BLaER1 (cell line): ENCODE results near the gene POFUT2.

ENCODE experiments used
- H3K27ac ChIP-seq: shearing (Covaris generic); formaldehyde crosslinking; 2 replicates; pipeline ENCODE4 v1.8.1; 2022
- H3K27me3 ChIP-seq: shearing (Covaris generic); formaldehyde crosslinking; 2 replicates; pipeline ENCODE4 v1.8.1; 2022
- H3K36me3 ChIP-seq: shearing (Covaris generic); formaldehyde crosslinking; 2 replicates; pipeline ENCODE4 v1.8.1; 2022
- H3K4me1 ChIP-seq: shearing (Covaris generic); formaldehyde crosslinking; 2 replicates; pipeline ENCODE4 v1.8.1; 2022
- H3K4me2 ChIP-seq: shearing (Covaris generic); formaldehyde crosslinking; 2 replicates; pipeline ENCODE4 v1.8.1; 2022
- H3K4me3 ChIP-seq: shearing (Covaris generic); formaldehyde crosslinking; 2 replicates; pipeline ENCODE4 v1.8.1; 2022
- H3K9ac ChIP-seq: shearing (Covaris generic); formaldehyde crosslinking; 2 replicates; pipeline ENCODE4 v1.8.1; 2022
- H3K9me3 ChIP-seq: shearing (Covaris generic); formaldehyde crosslinking; 2 replicates; pipeline ENCODE4 v1.8.1; 2022
- H4K20me1 ChIP-seq: shearing (Covaris generic); formaldehyde crosslinking; 2 replicates; pipeline ENCODE4 v1.8.1; 2022
- Cebpa-rat ChIP-seq: shearing (Covaris generic); IDR thresholded peaks from 2 replicates; pipeline ENCODE4 v1.8.1; 2022

POFUT2 gene

GRCh38 chr21:45299864-45300785 lies 12.4 kb upstream of the POFUT2 start:
- Histone ChIP-seq H3K27ac (no peak overlapping the region), H3K4me3 (no peak overlapping the region), H3K9ac (no peak overlapping the region), H3K4me2 (peak overlapping the region; percentile 87), H3K36me3 (no peaks in the 10 kb centered on the region), H4K20me1 (no peaks in the 10 kb centered on the region), H3K4me1 (peaks cover 68% of the 10 kb centered on the region), H3K9me3 (peaks cover 16% of the 10 kb centered on the region), H3K27me3 (no peaks in the 10 kb centered on the region)
- no peak for TF ChIP-seq Cebpa-rat

DNA sequence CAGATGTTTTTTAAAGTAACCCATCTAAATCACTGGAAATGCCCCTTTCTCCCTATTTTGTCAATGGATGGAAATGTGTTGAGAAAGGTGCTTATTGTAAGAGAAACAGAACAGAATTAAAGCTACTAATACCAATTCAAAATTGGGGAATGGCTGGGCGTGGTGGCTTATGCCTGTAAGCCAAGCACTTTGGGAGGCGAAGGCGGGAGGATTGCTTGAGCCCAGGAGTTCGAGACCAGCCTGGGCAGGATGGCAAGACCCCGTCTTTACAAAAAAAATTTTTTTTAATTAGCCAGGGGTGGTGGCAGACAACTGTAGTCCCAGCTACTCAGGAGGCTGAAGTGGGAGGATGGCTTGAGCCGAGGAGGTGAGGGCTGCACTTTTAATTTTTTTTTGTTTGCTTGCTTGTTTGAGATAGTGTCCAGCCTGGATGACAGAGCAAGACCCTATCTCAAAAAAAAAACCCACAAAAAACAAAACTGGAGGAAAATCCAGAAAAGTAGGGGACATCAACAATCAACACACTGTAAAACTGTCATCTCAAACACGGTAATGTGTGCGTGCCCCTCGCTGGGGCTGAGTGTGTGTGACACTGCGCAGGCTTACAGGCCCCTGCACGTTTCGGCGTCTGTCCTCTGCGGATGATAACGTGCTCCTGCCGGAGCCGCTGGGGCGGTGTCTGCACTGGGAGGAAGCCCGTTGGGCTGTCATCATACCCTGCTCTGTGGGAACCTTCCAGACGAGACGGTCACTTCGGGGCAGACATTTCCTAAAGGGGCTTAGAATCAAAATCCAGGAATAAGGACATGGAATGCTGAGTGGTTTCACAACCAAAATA lies 11.6 kb upstream of the POFUT2 start:
- Histone ChIP-seq H3K9me3 (peaks cover 16% of the 10 kb centered on the region), H3K4me1 (peaks cover 68% of the 10 kb centered on the region), H3K4me3 (no peak overlapping the region), H3K9ac (no peak overlapping the region), H3K4me2 (no peak overlapping the region), H3K27ac (no peak overlapping the region), H3K36me3 (no peaks in the 10 kb centered on the region), H3K27me3 (no peaks in the 10 kb centered on the region), H4K20me1 (no peaks in the 10 kb centered on the region)
- no peak for TF ChIP-seq Cebpa-rat

- H3K4me3 ChIP-seq: no peak overlapping the region
- TF ChIP-seq Cebpa-rat: no peak
- H4K20me1 ChIP-seq: no peaks in the 10 kb centered on the region
- H3K9ac ChIP-seq: no peak overlapping the region
- no peaks in the 10 kb centered on the region for H3K27me3 ChIP-seq
- H3K9me3 ChIP-seq: peaks cover 16% of the 10 kb centered on the region
- no peak overlapping the region for H3K27ac ChIP-seq
- H3K4me2 ChIP-seq: no peak overlapping the region
- peaks cover 67% of the 10 kb centered on the region for H3K4me1 ChIP-seq
- H3K36me3 ChIP-seq: no peaks in the 10 kb centered on the region
These were observed 10.2 kb upstream of the POFUT2 start for GRCh38 chr21:45297869-45298268.

DNA sequence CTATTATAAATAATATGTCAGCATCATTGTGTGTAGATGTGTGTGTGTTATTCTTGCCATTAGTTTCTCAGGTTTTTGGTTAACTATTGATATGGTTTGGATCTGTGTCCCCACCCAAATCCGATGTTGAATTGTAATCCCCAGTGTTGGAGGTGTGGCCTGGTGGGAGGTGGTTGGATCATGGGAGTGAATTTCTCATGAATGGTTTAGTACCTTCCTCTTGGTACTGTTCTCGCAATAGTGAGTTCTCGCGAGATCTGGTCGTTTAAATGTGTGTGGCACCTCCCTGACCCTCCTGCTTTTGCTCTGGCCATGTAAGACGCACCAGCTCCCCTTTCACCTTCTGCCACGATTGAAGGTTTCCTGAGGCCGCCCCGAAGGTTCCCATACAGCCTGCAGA lies 9.6 kb upstream of the POFUT2 start:
- Histone ChIP-seq H3K27me3 (no peaks in the 10 kb centered on the region), H3K36me3 (no peaks in the 10 kb centered on the region), H3K27ac (no peak overlapping the region), H3K9ac (no peak overlapping the region), H3K9me3 (peaks cover 16% of the 10 kb centered on the region), H4K20me1 (no peaks in the 10 kb centered on the region), H3K4me1 (peaks cover 67% of the 10 kb centered on the region), H3K4me3 (no peak overlapping the region), H3K4me2 (no peak overlapping the region)
- TF ChIP-seq Cebpa-rat: no peak

GRCh38 chr21:45296638-45297037 lies 8.9 kb upstream of the POFUT2 start:
- Histone ChIP-seq H4K20me1 (no peaks in the 10 kb centered on the region), H3K27ac (no peak overlapping the region), H3K9me3 (peaks cover 16% of the 10 kb centered on the region), H3K9ac (no peak overlapping the region), H3K36me3 (no peaks in the 10 kb centered on the region), H3K27me3 (no peaks in the 10 kb centered on the region), H3K4me1 (peaks cover 67% of the 10 kb centered on the region), H3K4me3 (no peak overlapping the region), H3K4me2 (no peak overlapping the region)
- no peak for TF ChIP-seq Cebpa-rat

DNA sequence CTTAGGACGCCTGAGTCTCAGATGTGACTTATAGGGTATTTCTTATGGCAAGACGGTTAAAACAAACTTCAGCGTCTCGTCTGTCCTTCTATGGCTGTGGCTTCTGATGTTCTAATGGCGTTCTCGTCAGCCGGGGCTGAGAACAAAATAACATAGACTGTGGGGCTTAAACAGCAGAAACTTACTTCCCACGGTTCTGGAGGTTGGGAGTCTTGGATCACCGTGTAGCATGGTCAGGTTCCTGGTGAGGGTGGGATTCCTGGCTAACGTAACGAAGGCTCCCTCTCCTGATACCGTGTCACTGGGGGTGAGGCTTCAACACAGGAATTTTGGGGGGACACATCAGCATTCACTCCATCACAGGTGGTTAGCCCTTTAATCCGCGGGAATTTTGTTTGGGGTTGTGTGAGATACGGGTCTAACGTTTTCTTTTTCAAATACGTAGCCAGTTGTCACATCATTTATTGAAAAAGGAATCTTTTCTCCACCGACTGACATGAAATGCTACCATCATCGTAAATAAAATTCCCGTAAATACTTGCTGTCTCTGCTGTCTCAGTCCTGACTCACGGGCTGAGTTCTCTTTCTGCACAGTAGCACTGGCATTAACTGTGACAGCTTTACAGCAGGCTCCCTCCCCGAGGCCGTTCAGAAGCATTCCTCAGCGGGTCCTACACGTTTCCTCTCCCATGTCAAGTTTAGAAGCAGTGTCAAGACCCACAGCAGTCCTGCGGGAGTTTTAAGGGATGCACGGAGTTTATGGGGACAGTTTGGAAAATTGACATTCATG lies 8.1 kb upstream of the POFUT2 start:
- Histone ChIP-seq H3K9me3 (peaks cover 16% of the 10 kb centered on the region), H3K4me3 (no peak overlapping the region), H3K27me3 (no peaks in the 10 kb centered on the region), H4K20me1 (no peaks in the 10 kb centered on the region), H3K36me3 (no peaks in the 10 kb centered on the region), H3K4me1 (peaks cover 58% of the 10 kb centered on the region), H3K4me2 (no peak overlapping the region), H3K9ac (no peak overlapping the region), H3K27ac (no peak overlapping the region)
- no peak for TF ChIP-seq Cebpa-rat

- H3K9me3 ChIP-seq: peaks cover 16% of the 10 kb centered on the region
- no peaks in the 10 kb centered on the region for H3K36me3 ChIP-seq
- peaks cover 47% of the 10 kb centered on the region for H3K4me1 ChIP-seq
- TF ChIP-seq Cebpa-rat: no peak
- H3K4me2 ChIP-seq: peak overlapping the region; percentile 21
- H3K4me3 ChIP-seq: no peak overlapping the region
- H3K9ac ChIP-seq: no peak overlapping the region
- H4K20me1 ChIP-seq: no peaks in the 10 kb centered on the region
- H3K27ac ChIP-seq: no peak overlapping the region
- H3K27me3 ChIP-seq: no peaks in the 10 kb centered on the region
These were observed 7.0 kb upstream of the POFUT2 start for GRCh38 chr21:45294509-45295291.

- Histone ChIP-seq H3K27me3 (no peaks in the 10 kb centered on the region), H4K20me1 (no peaks in the 10 kb centered on the region), H3K27ac (no peak overlapping the region), H3K4me3 (no peak overlapping the region), H3K4me1 (peaks cover 45% of the 10 kb centered on the region), H3K36me3 (no peaks in the 10 kb centered on the region), H3K4me2 (peak overlapping the region; percentile 21; the same call in 1 of the 2 replicates), H3K9me3 (peaks cover 16% of the 10 kb centered on the region), H3K9ac (no peak overlapping the region)
- TF ChIP-seq Cebpa-rat: no peak
These were observed 6.2 kb upstream of the POFUT2 start for GRCh38 chr21:45293726-45294401.
